MM.1S (cell line): ENCODE results near the gene TMTC2.

Experiments used
- DNase-seq: peaks from one replicate; pipeline ENCODE4 v3.0.0-alpha.2; 2015
- H2AFZ ChIP-seq: fragments of 300-600 bp; sonication (generic); 2 replicates; pipeline ENCODE4 v1.6.0; 2016; ENCODE audit warnings: antibody characterized with exemption, low read length
- H3F3A ChIP-seq: fragments of 300-600 bp; sonication (generic); 2 replicates; pipeline ENCODE4 v1.6.1; 2016; ENCODE audit warnings: mild to moderate bottlenecking, antibody characterized with exemption, low read length, moderate library complexity, mixed read lengths; ENCODE audit not compliant: insufficient read depth
- H3K27ac ChIP-seq: fragments of 300-600 bp; sonication (generic); 2 replicates; pipeline ENCODE4 v1.5.1; 2016; ENCODE audit warnings: mild to moderate bottlenecking, low read length
- H3K27me3 ChIP-seq: fragments of 300-600 bp; sonication (generic); replicated peaks from 2 replicates; pipeline ENCODE4 v1.6.0; 2016; ENCODE audit warnings: low read length; ENCODE audit not compliant: insufficient read depth
- H3K36me3 ChIP-seq: fragments of 300-600 bp; sonication (generic); replicated peaks from 2 replicates; pipeline ENCODE4 v1.6.1; 2016; ENCODE audit warnings: mild to moderate bottlenecking, low read length, mixed read lengths; ENCODE audit not compliant: insufficient read depth
- H3K4me1 ChIP-seq: fragments of 300-600 bp; sonication (generic); 2 replicates; pipeline ENCODE4 v1.6.1; 2016; ENCODE audit warnings: low read length, mixed read lengths
- H3K4me2 ChIP-seq: fragments of 300-600 bp; sonication (generic); 2 replicates; pipeline ENCODE4 v1.6.0; 2016; ENCODE audit warnings: low read depth, low read length
- H3K4me3 ChIP-seq: fragments of 300-600 bp; sonication (generic); 2 replicates; pipeline ENCODE4 v1.5.1; 2016; ENCODE audit warnings: low read length, mixed read lengths
- H3K79me2 ChIP-seq: fragments of 300-600 bp; sonication (generic); 2 replicates; pipeline ENCODE4 v1.6.1; 2016; ENCODE audit warnings: mixed run types, low read length, mixed read lengths
- H3K9ac ChIP-seq: fragments of 300-600 bp; sonication (generic); 2 replicates; pipeline ENCODE4 v1.6.1; 2016; ENCODE audit warnings: low read length, mixed read lengths
- H3K9me2 ChIP-seq: fragments of 300-600 bp; sonication (generic); replicated peaks from 2 replicates; pipeline ENCODE4 v1.6.1; 2016; ENCODE audit warnings: mild to moderate bottlenecking, low read length, mixed read lengths; ENCODE audit not compliant: insufficient read depth
- H3K9me3 ChIP-seq: fragments of 300-600 bp; sonication (generic); replicated peaks from 2 replicates; pipeline ENCODE4 v1.6.1; 2016; ENCODE audit warnings: mild to moderate bottlenecking, low read length, mixed read lengths; ENCODE audit not compliant: insufficient read depth
- H4K20me1 ChIP-seq: fragments of 300-600 bp; sonication (generic); 2 replicates; pipeline ENCODE4 v1.6.1; 2016; ENCODE audit warnings: mild to moderate bottlenecking, low read length, moderate library complexity, mixed read lengths; ENCODE audit not compliant: insufficient read depth
- CTCF ChIP-seq: fragments of 300-600 bp; sonication (generic); IDR thresholded peaks from 2 replicates; pipeline ENCODE4 v1.5.1; 2016; ENCODE audit warnings: antibody characterized with exemption, low read length, mixed read lengths
- EZH2 ChIP-seq: fragments of 300-600 bp; sonication (generic); optimal IDR thresholded peaks from 2 replicates; pipeline ENCODE3; 2017; ENCODE audit warnings: low read depth, mild to moderate bottlenecking, antibody characterized with exemption, low read length, mixed read lengths
- EZH2phosphoT487 ChIP-seq: fragments of 300-600 bp; sonication (generic); IDR thresholded peaks from 2 replicates; pipeline ENCODE4 v1.6.1; 2018; ENCODE audit warnings: antibody characterized with exemption, low read length

Gene TMTC2

GRCh38 chr12:82848845-82849244 lies 162.1 kb downstream of the TMTC2 start:
- Histone ChIP-seq H3K27ac (no peak overlapping the region), H3K9me3 (no peaks in the 10 kb centered on the region), H3K9me2 (no peaks in the 10 kb centered on the region), H3K4me2 (no peak overlapping the region), H3K79me2 (no peaks in the 10 kb centered on the region), H3K27me3 (no peaks in the 10 kb centered on the region), H3F3A (no peaks in the 10 kb centered on the region), H2AFZ (no peak overlapping the region), H3K4me3 (no peak overlapping the region), H3K4me1 (no peaks in the 10 kb centered on the region), H3K36me3 (no peaks in the 10 kb centered on the region), H3K9ac (no peak overlapping the region), H4K20me1 (no peaks in the 10 kb centered on the region)
- TF ChIP-seq EZH2phosphoT487 (no peak), CTCF (no peak), EZH2 (no peak)
- no peak for DNase-seq

GRCh38 chr12:82852529-82852928 lies 165.8 kb downstream of the TMTC2 start:
- Histone ChIP-seq H4K20me1 (no peaks in the 10 kb centered on the region), H2AFZ (no peak overlapping the region), H3K4me1 (no peaks in the 10 kb centered on the region), H3K9ac (no peak overlapping the region), H3K4me3 (no peak overlapping the region), H3K9me2 (no peaks in the 10 kb centered on the region), H3K79me2 (no peaks in the 10 kb centered on the region), H3K4me2 (no peak overlapping the region), H3K36me3 (no peaks in the 10 kb centered on the region), H3K27me3 (no peaks in the 10 kb centered on the region), H3K27ac (no peak overlapping the region), H3K9me3 (no peaks in the 10 kb centered on the region), H3F3A (no peaks in the 10 kb centered on the region)
- TF ChIP-seq CTCF: no peak
- TF ChIP-seq EZH2phosphoT487: no peak
- TF ChIP-seq EZH2: no peak
- no peak for DNase-seq

DNA sequence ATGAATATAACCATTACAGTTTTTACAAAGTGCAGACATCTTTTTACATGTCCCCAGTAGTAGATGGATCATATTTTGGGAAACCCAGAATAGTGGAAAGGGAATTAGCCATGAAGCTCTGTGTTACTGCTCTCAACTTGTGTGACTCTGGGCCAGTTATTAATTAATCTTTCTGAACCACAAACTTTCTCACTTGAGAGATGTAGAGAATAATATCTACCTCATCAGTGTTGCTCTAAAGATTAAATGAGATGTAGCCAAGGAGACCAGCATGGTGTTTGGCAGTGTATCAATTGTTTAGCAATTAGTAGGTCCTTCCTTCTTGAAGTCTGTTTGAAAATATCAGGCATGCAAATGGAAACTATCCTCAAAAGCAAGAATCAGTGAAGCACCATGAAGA lies 169.2 kb downstream of the TMTC2 start:
- H3K9ac ChIP-seq: no peak overlapping the region
- H3K79me2 ChIP-seq: no peaks in the 10 kb centered on the region

More for the DNA sequence above, 169.2 kb downstream of the TMTC2 start:
- Histone ChIP-seq H3K9me2 (no peaks in the 10 kb centered on the region), H3F3A (no peaks in the 10 kb centered on the region), H2AFZ (no peak overlapping the region), H3K36me3 (no peaks in the 10 kb centered on the region), H3K9me3 (no peaks in the 10 kb centered on the region), H3K4me2 (no peak overlapping the region), H4K20me1 (no peaks in the 10 kb centered on the region), H3K27ac (no peak overlapping the region), H3K4me1 (no peaks in the 10 kb centered on the region), H3K27me3 (no peaks in the 10 kb centered on the region), H3K4me3 (no peak overlapping the region)
- TF ChIP-seq CTCF (no peak), EZH2phosphoT487 (no peak), EZH2 (no peak)
- DNase-seq: no peak
